ENCODE data around the gene AKAP6.

The AKAP6 gene

DNA sequence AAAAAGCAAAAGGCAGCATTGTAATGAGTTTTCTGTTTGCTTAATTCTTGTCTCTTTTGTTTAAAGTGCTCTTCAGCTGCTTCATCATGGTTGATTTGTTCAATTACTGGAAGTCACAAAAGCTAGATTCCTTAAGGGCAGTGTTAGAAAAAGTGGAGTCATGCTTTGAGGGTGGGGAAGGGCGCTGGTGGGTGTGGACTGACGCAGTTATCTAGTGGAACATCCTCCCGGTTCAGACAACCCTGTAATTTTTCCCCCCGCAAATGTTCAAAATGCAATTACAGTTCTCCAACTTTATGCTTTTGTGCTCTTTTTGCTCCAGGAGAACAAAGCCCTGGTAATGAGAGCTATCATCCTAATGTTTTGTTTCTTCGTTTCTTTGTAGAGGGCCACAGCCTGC is 2.1 kb downstream of the AKAP6 start:
- in situ Hi-C loops (cut with HindIII; ENCODE audit: low sequenced_read_pairs), result no loop called here

DNA sequence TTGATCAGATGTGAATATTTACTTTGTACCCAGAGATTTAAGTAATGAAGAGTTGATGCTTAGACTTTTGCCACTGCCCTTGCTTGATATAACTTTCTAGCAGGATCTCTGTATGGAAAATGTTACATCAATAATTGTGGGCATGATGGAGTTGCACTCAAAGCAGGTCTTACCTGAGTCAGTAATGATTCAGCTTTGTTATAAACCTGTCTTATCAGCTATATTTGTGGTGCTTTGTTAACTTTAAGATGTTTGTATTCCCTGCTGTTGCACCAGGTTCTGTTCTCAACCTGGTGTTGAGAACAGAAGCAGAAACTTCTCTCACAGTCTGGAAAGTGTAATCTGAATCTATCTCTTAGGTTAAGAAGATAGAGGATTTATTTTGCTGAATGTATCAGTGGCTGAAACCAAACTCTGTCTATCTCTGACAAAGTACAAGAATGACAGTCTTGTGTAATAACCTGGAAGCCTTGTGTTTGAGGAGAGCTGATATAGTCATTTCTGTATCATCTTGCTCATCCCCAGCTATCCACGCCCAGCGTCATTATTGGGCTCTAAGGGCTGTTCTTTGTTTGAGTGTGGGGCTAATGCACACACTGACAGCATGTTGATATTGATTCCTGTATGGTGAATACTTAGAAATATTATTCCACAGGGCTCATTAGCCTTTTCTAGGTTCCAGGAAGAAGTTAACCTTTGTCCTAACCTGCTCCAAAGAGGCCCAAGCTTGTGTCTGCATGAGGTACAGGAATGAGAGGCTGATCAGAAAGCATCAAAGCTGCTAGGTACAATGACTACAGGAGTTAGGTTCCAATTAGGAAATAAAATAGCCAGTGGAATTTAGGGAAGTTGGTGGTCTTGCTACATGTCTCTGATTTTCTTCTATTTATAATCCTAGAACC is 3.6 kb downstream of the AKAP6 start:
- in situ Hi-C loops (cut with HindIII; ENCODE audit: low sequenced_read_pairs), result no loop called here

DNA sequence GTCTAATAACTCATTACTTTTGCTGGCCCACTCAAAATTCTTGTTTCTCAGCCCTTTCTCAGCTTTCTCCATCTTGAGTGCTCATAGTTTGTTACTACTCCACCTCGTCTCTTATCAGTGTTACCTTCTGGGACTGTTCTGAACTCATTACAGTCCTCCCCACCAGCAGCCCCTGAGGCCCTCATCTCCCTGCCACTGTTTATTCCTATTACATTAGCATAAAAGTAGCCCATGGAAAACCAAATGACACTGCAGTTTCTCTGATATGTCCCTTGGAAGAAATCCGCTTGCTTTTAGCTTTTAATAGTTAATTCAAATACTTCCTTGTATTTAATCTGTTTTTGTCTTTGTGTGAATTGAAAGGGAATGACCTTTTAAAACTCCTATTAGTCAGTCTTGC is 7.6 kb downstream of the AKAP6 start:
- in situ Hi-C loops (cut with HindIII; ENCODE audit: low sequenced_read_pairs), result no loop called here

DNA sequence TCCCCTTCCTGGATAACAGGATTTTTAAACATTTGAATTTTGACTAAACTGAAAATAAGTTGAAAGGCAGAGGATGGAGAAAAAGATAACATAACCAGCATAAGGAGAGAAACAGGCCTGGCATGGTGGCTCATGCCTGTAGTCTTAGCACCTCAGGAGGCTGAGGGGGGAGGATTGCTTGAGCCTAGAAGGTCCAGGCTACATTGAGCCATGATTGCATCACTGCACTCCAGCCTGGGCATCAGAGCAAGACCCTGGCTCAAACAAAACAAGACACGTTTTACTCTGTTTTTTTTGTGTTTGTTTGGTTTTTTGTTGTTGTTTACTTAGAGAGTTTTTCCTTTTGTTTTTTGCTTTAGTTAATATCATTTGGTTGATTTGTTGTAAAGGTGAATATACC is 8.7 kb downstream of the AKAP6 start:
- in situ Hi-C loops (cut with HindIII; ENCODE audit: low sequenced_read_pairs), result no loop called here

DNA sequence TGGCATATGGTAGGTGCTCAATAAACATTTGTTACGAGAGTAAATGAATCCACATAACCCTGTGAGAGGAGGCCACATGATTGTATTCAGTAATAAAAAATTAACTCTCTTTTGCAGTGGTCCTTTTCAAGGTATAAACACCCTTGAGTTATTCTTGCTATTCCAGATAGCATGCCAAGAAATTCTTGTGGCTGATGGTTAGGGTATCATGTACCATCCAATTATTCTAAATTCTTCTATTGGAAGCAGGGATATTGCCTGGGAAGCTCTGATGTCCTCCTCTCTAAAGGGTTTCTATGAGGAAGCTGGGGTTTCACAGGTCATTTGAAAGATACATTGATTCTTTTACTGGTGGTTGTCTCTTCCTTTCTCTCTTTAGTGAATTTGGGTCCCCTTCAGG is 10.1 kb downstream of the AKAP6 start:
- in situ Hi-C loops (cut with HindIII; ENCODE audit: low sequenced_read_pairs), result no loop called here

DNA sequence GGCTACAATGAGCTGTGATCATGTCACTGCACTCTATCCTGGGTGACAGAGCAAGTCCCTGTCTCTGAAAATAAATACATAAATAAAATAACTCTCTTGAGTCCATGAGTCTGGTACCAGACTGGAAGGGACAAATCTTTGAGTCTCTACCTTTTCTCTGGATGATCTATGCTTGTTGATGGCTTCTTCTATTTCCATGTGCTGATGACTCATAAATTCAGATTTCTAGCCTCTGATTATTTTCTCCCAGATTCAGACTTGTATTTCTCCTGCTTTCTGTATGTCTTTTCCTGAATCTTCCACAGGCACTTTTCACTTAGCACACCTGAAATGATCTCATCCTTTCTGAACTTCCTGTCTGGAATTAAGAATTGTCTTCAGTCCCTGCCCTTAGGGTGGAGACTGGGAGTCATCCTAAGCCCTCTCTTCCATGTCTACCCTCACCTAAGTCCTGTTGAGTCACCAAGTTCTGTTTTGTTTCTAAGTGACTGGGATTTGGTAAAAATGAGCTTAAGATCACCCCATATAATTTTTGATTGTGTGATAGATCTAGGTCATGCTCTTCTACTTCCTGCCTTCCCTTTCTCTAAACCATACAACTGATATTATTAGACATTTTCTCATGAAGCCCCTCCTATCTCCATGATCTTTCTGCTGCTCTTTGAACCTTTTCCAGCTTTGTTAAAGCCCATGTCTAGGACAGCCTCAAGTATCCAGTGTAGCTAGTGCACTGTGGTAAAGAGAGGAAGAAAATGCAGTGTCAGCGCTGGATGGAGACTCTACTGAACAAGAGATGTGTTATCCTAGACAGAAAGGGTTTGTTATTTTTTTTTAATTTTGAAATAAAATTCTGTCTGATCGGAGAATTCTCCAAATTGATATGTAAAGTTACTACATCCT is 13.1 kb downstream of the AKAP6 start:
- in situ Hi-C loops (cut with HindIII; ENCODE audit: low sequenced_read_pairs), result no loop called here

DNA sequence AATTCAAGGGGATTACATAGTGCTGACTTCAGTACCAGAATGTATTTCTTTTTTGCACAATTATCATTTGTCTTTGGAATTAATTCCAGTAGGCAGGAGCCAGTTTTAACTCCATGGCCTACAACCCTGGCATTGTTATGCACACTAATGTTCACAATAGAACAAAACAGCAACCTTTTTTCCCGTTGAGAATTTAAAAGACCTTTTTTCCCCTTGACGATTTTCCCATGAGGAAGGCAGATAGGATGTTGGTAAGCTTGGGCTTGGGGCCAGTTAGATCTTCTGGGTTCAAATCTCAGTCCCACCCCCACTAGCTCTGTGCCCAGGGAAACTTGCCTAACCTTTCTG is 13.7 kb downstream of the AKAP6 start:
- in situ Hi-C loops (cut with HindIII; ENCODE audit: low sequenced_read_pairs), result no loop called here

DNA sequence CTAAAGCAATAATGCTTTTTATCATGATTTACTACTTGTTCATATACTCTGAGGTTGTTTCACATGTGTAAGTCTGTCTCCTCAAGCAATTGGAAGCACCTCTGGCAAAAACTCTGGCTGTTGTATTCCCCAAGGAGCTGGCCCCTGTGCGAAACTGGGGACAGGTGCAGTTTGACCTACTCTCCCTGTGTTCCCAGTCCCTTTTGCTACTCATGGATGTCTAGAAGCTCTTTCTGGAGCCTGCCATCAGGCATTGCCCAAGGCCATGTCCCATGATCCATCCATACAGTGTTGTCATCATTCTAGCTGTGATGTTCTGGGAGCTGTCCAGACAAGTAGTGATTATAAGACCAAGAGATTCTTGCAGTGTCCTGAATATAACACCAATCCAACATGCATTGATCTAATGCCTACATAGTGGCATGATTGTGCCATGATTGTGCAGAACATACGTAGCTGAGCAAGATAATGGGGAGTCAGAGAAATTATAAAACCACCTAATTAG is 14.9 kb downstream of the AKAP6 start:
- in situ Hi-C loops (cut with HindIII; ENCODE audit: low sequenced_read_pairs), result no loop called here

DNA sequence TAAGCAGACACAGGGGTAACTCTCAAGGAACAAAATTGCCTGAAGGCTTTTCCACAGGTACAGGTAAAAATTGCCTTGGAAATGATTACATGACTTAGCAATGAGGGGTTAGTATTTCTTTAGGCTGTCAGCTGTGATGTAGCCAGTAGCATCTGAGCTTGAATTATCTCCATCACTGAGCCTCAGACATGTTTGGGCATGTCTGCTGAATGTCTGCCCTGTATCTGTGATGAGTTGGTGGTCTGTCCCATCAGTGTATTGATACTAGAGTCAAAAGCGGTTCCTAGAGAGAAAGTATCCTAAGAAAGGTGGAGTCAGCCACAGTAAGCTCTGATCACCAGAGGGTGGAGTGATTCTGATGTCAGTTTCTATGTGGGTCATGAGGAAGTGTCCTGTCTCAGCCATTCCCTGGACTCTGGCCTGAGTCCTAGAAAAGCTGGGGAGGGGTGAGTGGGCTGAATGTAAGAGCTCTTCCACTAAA is 16.3 kb downstream of the AKAP6 start:
- in situ Hi-C loops (cut with HindIII; ENCODE audit: low sequenced_read_pairs), result no loop called here

DNA sequence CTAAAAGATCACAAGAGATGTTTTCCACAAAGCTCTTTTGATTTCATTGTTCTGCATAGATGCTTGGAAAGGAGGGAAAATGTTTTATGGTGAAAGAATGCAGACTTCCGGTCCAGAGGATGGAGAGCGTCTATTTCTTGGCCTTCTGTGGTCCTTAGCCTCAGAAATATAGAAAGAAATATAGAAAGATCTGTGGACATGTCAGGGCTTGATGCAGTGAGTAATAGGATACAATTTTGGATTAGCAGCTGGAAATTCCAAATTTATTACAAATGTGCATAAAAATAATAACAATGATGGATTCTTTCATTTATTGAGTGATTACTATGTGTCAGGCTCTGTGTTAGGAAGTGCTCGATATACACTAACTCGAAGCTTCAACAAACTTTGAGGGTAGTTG is 20.2 kb downstream of the AKAP6 start:
- in situ Hi-C loops (cut with HindIII; ENCODE audit: low sequenced_read_pairs), result no loop called here

DNA sequence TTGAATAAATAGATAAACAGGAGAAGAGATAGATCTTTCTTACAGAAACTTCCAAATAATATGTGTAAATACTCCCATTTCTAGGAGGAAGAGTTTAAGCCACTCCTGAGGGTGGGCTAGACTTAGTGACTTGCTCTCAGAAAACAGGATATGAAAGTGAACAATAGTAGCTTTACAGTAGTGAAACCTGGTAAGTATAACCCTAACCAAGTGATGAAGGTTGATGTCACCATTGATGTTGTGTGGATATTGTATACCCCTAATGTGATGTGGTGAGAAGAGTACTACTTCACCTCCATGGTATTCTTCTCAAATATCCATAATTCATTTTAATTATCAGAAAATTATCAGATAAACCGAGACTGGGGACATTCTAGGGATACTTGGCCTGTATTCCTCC is 20.9 kb downstream of the AKAP6 start:
- in situ Hi-C loops (cut with HindIII; ENCODE audit: low sequenced_read_pairs), result no loop called here

DNA sequence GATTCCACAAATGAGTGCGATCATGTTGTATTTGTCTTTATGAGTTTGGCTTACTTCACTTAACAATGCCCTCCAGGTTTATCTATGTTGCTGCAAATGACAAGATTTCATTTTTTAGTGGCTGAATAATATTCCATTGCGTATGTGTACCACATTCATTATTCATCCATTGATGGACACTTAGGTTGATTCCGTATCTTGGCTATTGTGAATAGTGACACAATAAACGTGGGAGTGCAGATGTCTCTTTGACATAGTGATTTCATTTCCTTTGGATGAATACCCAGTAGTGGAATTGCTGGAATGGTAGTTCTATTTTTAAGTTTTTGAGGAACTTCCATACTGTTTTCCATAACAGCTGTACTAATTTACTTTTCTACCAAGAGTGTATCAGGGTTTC is 23.5 kb downstream of the AKAP6 start:
- in situ Hi-C loops (cut with HindIII; ENCODE audit: low sequenced_read_pairs), result no loop called here

DNA sequence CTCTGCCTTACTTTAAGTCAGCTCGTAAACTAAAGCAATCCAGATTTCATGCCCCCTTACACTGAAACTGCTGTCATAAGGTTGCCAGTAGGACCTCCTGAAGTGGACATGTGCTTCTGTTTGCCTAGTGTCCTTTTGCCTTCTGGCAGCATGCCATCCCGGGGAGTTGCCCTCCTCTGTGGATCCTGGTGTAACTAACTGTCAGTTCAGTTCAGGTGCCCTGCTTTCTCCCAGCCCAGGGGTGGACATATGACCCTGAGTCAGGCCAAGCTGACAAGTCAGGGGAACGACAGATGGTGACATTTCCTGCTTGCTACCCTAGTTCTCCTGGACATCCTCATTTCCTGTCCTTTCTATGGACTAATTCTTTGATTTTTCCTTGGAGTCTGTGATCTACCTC is 25.6 kb downstream of the AKAP6 start:
- in situ Hi-C loops (cut with HindIII; ENCODE audit: low sequenced_read_pairs), result no loop called here

DNA sequence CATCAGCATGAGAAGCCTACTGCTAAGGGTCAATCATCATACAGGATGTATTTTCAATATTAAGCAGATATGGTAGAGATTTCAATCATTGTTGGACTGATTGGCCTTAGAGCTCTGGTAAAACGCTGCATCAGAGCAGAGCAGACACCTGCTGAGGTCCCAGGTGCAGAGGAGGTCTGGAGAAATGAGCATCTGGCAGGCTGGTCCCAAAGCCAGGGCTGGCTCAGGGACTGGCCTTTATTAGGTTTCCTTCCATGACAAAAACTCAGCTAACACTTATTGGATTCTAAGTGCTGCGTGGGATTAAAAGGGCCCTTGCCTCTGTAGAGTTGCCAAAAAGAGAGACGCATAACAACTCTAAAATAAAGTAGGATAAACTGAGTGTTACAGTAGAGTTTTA is 29.7 kb downstream of the AKAP6 start:
- in situ Hi-C loops (cut with HindIII; ENCODE audit: low sequenced_read_pairs), result no loop called here

DNA sequence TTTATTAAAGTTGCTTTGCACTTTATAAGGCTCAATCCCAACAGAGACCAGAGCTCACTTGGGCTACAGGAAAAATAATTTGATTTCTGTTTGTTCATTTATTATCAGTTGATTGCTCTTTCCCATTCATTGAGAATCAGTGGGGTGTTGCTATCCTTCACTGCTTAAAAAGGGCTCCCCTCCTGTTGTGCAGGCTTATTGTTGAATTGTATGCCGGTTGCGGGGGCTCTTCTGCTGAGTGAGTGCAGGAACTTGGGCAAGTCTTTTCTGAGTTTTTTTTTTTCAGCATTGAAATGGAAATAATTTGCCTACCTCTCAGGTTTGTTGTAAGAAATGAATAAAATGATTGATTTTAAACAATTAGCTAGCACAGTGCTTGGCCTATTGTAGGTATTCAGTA is 32.6 kb downstream of the AKAP6 start:
- in situ Hi-C loops (cut with HindIII; ENCODE audit: low sequenced_read_pairs), result no loop called here

DNA sequence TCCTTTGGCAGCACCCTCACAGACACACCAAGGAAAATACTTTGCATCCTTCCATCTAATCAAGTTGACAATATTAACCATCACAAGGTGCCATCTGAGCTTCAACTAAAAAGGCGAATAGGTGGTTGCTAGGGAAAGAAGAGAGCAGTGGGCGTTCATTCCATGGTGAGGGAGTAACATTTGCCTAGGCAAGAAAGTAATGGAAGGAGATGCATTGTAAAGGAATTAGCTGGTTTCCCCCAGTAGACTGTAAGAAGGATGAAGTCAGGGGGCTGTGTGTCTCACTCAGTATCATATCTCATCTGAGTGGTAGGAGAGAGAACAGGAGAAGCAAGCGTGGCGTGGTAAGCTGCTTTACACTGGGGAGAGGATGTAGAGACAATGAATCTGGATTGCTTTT is 34.7 kb downstream of the AKAP6 start:
- in situ Hi-C loops (cut with HindIII; ENCODE audit: low sequenced_read_pairs), result no loop called here

DNA sequence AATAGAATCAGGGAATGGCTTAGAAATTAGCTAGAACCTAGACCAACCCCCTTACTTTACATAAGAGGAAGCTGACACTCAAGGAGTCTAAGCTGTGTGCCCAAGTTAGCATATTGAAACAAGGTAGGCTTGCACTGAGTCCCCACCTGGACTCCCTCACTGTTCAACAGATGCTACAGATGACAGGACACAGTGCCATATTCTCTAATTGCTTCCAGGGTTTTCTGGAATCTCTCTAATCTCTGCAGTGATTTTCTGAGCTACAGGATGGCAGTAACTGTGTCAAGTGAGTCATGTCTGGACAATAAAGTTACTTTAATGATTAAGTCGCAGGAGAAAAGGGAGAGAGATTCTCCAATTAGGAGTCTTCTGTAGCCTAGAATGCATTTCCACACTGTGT is 35.8 kb downstream of the AKAP6 start:
- in situ Hi-C loops (cut with HindIII; ENCODE audit: low sequenced_read_pairs), result no loop called here

DNA sequence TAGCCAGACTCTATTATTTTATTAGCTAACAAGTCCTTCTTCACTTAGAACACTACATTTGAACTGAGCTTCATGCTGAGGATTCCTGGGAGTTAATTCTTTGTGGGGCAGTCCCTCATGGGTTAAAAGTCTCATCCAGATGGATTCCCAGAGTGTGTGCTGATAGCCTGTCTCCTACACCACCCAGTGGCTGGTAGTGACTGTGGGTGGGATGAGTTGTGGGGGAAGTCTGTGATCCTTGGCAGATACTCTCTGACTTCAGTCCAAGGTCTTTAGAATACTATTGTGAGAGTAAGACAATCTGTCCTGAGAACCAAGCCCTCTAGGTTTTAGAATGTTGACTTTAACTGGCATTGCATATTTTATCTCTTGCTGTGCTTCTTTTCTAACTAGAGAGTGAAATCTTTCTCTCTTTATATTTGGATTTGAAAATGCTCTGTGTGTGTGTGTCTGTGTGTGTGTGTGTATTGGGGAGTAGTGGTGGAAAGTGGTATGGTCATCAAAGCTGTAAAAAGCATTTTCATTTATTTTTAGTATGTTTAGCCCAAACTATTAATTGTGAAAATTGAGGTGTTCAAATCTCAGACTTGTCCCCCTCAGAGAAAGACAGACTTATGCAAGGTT is 37.3 kb downstream of the AKAP6 start:
- in situ Hi-C loops (cut with HindIII; ENCODE audit: low sequenced_read_pairs), result no loop called here

DNA sequence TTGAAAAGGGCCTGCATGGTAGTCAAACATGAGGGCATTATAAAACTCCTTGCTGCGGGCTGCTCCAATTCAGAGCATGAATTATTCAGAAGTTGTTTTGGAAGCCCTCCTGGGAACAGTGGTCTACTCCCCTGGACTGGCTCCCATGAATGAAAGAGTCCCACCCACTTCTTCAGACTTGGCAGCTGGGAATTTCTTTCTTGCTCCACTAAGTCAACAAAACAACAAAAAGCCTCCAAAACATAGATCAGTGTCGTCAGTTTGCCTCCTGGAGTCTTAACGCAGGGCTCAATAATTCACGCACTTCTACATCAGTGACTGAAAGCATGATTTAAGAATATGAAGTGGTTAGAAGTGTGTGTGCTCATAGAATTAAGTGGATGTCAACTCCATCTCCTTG is 37.9 kb downstream of the AKAP6 start:
- in situ Hi-C loops (cut with HindIII; ENCODE audit: low sequenced_read_pairs), result no loop called here

DNA sequence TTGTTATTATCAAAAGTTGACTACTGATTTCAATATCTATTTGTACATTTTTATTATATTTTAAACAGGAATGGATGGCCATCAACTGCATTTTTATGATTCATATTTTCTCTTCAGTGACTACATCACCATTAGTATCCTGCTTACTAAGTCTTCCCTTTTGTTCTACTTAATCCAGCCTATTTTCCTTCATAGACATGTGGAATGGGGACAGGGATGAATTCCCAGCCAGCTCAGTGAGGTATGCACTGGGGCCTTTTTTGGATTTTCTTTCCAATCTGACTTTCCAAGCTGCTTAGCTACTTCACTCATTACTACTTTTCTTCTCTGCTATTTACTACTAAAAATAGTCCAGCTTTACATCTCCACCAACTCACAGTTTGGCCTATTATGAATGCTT is 38.4 kb downstream of the AKAP6 start:
- in situ Hi-C loops (cut with HindIII; ENCODE audit: low sequenced_read_pairs), result no loop called here

DNA sequence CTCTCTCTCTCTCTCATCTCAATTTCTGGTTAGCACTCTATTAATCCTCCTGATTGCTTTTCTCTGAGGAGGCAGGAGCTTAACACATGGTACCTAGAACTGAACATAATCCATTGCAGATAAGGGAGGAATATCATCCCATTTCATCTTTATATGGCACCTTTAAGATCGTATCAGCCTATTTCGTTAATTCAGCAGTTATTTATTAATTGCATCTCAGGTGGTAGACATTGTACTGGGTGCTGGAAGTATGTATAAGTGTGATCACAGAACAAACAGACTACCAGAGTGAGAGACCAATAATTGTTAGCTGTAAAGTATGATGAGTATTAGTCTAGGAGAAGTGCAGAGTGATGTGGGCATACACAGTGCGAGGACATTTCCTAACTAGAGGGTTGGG is 39.0 kb downstream of the AKAP6 start:
- in situ Hi-C loops (cut with HindIII; ENCODE audit: low sequenced_read_pairs), result no loop called here

Data from endothelial cell of hepatic sinusoid (primary cell).